ENCODE results near the gene MFN2. TPM values are rescaled to one million over a fixed set of nuclear protein-coding genes. Genes with fewer than 3 reads are reported as not detected.

MFN2 gene
- total and polyA plus RNA-seq, 2 of the 8 experiments (the other 6 are each of a cell fraction or from before 2014, with no cell fraction given): 34.0 to 62.5 TPM

- TF ChIP-seq ASH2L (IDR thresholded peaks at IDR 0.05; ENCODE audit: low read length) (peak; percentile 73), POLR2A (IDR thresholded peaks at IDR 0.05; ENCODE audit: control extremely low read depth in 1 of 2, low read depth in 2 of 2, low read length in 2 of 2) (peak in 1 of 2 experiments; percentile 92; a peak in 2 of 3 replicates), HDAC2 (IDR thresholded peaks at IDR 0.05; ENCODE audit: borderline replicate concordance in 1 of 2, low read depth in 2 of 2, low read length in 2 of 2) (peak in 1 of 2 experiments; percentile 57; a peak in 1 of 4 replicates), TAF1 (IDR thresholded peaks at IDR 0.05; ENCODE audit: low read depth, low read length) (peak; percentile 69), BACH1 (IDR thresholded peaks at IDR 0.05; ENCODE audit: low read length) (peak; percentile 46; the same call in 1 of the 2 replicates), CBX8 (IDR thresholded peaks at IDR 0.05; ENCODE audit: borderline replicate concordance, low read depth, low read length) (no peak), ATF2 (IDR thresholded peaks at IDR 0.05; ENCODE audit: low read length) (no peak), USF2 (IDR thresholded peaks at IDR 0.05; ENCODE audit: low read length) (no peak), KDM4A (IDR thresholded peaks at IDR 0.05; ENCODE audit: low read depth, low read length, severe bottlenecking) (peak; percentile 53), TBP (IDR thresholded peaks at IDR 0.05; ENCODE audit: low read depth, low read length) (peak; percentile 89), RBBP5 (IDR thresholded peaks at IDR 0.05; ENCODE audit: borderline replicate concordance, low read depth, low read length) (0 out of 2 replicates have a peak, but pooled peaks have one; percentile 71), SRF (IDR thresholded peaks at IDR 0.05; ENCODE audit: low read depth, low read length) (peak; percentile 91)
Measured at GRCh38 chr1:11934302-11935056, 45.8 kb upstream of the MFN2 start, which contains the start of gene PLOD1 (continued).

Data from H1 (cell line).